Germinal center (tissue), 1 donor: Measurements from ENCODE around the gene NRCAM.

Experiments
- DNase-seq: peaks from one replicate; pipeline ENCODE4 v3.0.0; 2012; ENCODE audit warnings: mixed read lengths, low spot score

NRCAM gene

DNA sequence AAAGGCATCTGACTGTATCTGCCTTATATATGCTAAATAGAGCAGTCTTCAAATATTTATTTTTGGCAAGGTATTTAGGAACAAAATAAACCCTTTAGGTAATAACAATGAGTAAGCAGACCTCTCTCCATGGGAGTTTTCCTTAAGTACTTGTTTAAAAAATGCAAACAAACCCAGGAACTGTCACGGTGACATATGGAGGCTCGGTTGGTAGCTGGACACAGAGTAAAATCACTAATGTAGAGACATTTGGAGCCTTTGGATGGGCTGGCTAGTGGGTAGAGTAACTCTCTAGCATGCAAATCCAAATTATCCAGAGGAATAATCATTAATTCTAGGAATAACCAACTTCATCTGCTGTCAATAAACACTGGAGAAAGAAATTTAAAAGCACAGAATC, 254.5 kb downstream of the NRCAM start:
- DNase-seq = no peak

GRCh38 chr7:108200326-108200725, 255.9 kb downstream of the NRCAM start:
- no peak for DNase-seq

- no peak for DNase-seq
Observed at GRCh38 chr7:108197371-108198091, 258.7 kb downstream of the NRCAM start.

DNA sequence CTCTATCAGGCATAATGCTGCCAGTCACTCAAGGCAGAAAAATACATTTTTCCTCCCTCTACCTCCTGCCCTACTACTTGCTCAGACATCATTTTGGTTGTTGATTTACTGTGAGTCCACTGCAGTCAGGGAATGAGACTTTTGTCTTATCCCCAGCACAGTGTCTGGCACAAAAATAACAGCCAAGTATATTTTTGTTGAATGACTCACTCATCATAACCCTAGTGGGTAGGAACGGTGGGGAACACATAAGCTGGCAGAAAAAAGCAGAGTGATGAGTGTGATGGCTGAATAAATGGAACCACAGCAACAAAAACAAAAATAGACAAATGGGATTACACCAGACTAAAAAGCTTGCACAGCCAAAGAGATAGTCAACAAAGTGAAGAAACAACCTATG, 260.2 kb downstream of the NRCAM start:
- no peak for DNase-seq

DNA sequence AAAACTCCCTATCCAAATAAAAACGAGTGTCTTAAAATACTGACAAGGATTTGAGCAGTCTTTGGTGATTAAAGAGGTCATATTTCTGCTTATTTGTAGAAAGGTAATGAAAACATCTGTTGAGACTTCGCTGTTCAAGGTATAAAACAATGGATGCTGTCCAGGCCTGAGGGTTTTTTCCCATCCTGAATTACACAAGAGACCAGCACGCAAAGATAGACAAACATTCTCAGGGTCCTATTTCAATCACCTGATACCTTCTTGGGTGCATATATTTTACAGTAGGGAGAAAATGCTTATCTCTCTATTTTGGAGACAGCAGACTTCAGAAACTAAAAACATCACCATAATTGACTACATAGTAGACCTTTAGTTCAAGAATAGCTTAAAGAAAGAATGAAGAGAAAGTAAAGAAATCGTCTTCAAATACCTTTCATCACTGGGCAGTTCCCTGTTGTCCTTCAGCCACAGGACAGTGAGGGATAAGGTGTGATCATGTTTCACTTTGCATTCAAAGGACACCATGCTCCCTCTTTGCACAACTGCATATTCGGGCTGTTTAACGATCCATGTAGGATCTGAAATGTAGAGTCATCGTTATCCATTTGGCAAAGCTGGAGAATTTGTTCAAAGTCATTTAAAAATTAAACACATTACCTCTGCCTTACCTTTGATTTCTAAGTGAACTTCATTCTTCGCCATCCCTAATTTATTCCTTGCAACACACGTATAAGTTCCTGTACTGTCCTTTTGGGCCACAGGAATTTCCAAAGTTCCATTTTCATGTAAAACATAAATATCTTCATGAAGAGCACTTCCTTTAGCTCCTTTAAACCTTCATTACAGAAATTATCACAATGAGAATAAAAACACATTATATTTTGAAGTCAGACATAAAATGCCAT, 262.4 kb downstream of the NRCAM start:
- DNase-seq = no peak

DNA sequence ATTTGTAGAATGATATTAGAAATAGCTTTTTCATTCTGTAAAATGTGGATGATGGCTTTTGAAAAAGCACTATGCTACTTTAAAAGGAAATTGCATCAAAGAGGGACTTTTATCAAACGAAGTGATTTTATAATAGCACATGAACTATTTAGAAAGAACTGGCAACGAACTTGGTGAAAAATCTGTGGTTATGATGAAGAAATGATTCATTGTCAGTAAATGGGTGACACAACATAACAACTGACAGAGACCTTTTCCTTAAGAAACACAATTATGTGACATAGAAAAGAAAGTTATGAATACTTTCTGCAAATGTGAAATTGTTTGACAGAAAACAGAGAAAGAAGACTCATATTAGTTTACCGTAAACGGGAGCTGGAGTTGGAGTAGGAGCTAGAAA, 265.3 kb downstream of the NRCAM start:
- no peak for DNase-seq

- DNase-seq = no peak
Observed at GRCh38 chr7:108189733-108190388, 266.4 kb downstream of the NRCAM start.

DNA sequence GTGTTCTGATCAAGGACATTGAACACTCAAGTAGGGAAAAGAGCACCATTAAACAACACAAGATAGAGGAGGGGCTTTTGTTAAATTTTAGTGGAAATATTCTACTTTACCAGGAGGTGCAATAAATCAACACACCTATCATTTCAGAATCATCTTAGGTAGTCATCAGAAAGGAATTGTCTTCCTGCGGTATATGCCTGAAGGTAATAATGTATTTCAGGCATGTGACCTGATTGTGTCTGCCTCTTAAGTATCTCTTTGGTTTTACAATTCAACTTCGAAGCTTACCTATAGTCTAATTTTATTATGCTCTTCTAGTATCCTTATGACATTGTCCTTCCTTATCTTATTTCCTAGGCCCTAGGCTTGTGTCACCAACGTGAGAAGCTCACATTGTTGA, 267.5 kb downstream of the NRCAM start:
- DNase-seq = no peak

- peak; percentile 28 for DNase-seq
Observed at GRCh38 chr7:108181073-108181985, 274.9 kb downstream of the NRCAM start.

- no peak for DNase-seq
Observed at GRCh38 chr7:108178398-108178797, 277.8 kb downstream of the NRCAM start.

DNA sequence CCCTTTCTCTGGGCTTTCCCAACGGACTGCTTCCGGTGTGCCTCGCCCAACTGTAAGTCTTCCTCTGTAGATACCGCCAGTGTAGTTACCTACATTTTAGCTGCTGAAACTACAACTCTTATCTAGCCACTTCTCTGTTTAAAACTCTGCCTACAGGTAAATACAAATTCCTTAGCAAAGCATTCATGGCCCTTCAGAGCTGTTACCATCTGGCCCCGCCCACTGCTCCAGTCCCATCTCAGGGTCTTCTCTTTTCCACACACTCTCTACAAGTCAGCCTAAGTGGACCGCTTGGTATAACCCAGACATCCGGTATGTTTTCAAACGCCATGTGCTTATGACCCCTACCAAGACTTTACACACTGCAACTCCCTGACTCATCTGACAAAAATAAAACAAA, 285.1 kb downstream of the NRCAM start:
- no peak for DNase-seq

- DNase-seq = no peak
Observed at GRCh38 chr7:108170251-108170650, 286.0 kb downstream of the NRCAM start.

DNA sequence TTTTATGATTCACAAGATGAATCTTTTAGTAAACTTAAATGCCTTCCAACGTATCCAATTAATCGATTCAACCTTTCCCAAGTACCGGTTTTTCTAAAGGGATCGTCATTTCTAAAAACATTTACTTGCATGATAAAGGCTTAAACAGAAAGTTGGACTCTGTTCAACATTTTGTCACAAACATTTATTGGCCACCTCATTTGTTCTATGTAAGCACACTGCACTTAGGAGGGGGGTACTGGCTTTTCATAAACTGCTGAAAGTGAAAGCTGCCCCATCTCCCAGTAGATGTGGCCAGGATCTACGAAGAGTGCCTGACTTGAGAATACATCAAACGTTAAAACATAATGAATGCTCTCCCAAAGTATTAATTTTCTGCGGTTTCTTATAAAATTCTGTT, 288.8 kb downstream of the NRCAM start:
- DNase-seq = no peak

- no peak for DNase-seq
Observed at GRCh38 chr7:108166687-108167086, 289.5 kb downstream of the NRCAM start.

GRCh38 chr7:108165723-108166122, 290.5 kb downstream of the NRCAM start:
- DNase-seq = no peak

DNA sequence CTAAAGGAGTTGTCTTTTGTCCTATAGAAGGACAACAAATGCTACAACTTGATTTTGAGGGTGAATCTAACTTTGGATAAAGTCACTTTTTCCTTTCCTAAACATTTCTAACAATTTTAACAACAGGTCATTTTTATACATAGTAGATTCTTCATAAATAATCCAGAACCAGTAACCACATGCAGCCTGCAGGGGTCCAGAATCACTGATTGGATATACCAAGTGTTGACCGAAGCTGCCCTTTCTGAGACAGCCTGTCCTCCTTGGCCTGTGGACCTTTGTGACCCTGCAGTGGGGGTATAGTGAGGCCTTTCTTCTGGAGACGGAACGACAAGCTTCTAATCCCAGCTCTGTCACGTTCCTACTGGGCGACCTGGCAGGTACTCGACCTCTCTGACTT, 291.3 kb downstream of the NRCAM start:
- DNase-seq = no peak

DNA sequence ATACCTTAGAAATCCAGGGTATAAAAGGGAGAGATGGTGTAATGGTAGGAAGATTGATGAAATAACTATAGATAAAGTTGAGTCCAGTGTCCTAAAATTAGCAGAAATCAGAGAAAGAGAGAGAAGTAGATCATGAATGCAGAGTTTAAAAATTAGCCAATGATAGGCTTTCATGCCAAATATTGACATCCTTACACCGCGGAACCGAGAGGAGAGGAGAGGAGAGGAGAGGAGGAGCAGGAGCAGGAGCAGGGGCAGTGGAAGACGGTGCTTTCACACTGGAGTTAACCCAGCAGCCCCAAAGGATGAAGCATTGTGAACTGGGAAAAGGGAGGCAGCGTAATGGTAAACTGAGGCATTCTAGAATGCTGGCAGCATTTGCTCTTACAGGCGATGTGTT, 291.9 kb downstream of the NRCAM start:
- no peak for DNase-seq

GRCh38 chr7:108158776-108159175, 297.5 kb downstream of the NRCAM start:
- DNase-seq = no peak

DNA sequence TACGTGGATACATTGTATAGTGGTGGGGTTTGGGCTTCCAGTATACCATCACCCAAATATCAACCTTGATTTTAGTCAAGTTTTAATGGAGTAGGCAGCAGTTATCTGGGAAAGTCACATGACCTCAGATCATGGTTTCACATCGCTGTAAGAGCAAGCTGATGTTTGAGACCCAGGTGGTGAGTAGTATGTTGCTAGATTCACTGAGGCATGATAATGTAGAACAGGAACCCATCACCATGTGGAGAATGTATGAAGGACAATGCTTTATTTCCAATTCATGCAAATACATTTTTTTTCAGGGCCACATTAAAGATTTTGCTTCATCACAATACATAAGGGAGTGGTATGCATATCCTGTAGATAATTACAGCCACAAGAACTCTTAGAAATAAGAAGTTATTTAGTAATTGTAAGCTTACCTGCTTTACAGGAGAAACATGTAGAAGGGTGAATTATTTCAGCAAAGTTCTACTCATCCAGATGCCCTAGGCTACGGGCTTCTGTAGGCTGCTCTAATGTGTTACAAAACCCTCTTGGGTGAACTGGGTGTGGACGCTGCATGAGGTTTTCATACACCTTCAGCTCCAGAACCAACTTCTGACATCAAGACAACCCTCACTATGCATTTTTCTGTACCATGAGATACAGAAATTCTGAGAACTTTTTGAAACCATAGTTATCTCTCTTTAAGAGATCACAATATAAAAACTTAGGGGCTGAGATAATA, 298.5 kb downstream of the NRCAM start:
- DNase-seq = no peak

- DNase-seq = no peak
Observed at GRCh38 chr7:108156897-108157605, 299.2 kb downstream of the NRCAM start.
